ENCODE measurements around the gene DDIT3.

Gene DDIT3

DNA sequence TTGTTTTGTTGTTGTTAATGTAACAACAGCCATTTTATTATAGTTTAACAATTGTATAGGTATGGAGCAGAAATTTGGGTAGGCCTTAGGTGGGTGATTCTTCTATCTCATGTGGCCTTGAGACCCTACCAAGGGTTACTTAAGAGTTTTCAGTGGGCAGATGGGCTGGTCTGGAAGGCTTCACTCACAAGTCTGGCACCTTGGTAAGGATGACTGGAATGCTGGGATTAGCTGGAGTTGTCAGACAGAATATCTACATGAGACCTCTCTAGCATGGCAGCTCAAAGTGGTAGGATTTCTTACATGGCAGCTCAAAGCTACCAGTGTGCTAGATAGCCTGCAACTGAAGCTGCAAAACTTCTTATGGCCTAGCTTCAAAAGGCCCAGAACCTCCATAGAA, 34.6 kb downstream of the DDIT3 start:
- DNase-seq (ENCODE audit: low read depth) = no peak

DNA sequence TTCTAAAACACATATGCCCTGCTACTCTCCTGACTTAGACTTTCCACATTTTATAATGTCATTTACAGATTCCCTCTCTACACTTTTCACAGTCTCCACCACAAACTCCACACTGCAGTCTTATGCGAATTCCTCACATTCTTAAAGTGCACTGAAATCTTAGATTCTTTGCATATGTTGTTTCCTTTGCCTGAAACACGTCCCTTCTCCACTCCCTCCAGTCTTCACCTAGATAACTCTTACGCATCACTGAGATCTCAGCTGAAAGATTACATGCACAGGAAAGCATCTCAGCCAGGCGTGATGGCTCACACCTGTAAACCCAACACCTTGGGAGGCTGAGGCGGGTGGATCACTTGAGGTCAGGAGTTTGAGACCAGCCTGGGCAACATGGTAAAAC, 36.8 kb downstream of the DDIT3 start:
- DNase-seq (ENCODE audit: low read depth) = no peak

DNA sequence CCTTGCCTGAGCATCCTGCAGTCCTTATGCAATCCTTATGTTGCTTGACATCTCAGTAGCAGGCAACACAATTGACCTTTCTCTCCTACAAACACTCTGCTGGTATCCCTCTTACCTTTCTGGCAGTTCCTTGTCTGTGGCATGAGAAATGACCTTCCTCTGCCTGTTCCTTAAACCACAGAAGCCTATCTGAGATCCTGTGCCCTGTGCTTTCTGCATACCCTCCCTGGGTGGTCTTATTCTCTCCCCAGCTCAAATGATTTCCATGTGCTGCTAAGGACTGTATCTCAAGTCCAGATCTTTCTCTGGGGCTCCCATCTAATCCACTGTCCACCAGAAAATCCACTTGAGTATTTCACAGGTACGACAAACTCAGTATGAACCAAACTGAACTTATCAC, 38.6 kb downstream of the DDIT3 start:
- no peak for DNase-seq (ENCODE audit: low read depth)

DNA sequence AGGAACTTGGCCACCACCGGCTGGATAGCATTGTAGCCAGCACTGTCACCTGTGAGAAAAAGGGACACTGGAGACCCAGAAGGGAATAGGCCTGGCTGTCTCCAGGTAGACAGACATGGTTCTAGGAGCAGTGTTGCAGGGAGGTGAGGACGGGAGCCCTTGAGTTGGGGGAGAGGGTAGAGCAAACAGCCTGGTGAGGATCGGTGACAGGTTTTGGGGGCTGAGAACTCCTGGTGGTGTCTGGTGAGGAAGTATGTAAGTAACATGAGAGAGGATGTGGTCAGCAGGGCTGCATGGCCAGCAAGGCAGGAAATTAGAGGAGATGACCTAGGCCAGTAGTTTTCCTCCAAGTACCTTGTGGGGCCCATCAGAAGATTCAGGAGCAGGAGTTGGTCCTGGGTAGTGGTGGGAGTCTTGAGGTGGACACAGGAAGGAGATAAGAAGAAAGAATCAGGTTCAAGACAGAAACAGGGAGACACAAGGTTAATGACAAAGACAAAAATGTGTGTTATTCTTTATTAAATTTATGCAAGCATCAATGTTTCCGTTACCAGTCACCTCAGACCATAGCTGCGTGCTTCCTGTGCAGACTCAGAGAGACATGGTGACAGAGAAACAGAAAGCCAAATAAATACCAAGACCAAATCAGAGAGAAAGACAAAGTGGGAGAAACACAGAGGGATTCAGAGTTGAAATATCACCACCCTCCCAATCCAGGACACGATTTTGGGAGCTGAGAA, 40.8 kb downstream of the DDIT3 start, which contains the start of gene ARHGAP9:
Gene ARHGAP9 (minus strand): TSS at position 491 of the 740 bp plus-strand sequence. CDS start 460 bp downstream, at position 31.
- no peak for DNase-seq (ENCODE audit: low read depth)

DNA sequence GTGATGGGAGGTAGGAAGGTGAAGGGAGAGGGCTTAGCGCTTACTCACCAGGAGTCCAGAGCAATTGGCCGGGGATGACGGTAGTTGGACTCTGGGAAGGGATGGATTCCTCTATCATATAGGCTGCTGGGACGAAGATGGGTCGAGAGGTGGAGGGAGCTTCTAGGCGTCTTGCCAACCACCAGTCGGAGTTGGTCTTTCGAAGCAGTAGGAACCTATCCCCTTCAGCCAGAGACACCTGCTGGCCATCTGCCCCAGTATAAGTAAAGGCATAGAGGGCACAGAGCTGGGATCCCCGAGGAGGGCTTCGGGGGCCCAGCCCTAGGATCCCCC, 41.3 kb downstream of the DDIT3 start:
- no peak for DNase-seq (ENCODE audit: low read depth)

DNA sequence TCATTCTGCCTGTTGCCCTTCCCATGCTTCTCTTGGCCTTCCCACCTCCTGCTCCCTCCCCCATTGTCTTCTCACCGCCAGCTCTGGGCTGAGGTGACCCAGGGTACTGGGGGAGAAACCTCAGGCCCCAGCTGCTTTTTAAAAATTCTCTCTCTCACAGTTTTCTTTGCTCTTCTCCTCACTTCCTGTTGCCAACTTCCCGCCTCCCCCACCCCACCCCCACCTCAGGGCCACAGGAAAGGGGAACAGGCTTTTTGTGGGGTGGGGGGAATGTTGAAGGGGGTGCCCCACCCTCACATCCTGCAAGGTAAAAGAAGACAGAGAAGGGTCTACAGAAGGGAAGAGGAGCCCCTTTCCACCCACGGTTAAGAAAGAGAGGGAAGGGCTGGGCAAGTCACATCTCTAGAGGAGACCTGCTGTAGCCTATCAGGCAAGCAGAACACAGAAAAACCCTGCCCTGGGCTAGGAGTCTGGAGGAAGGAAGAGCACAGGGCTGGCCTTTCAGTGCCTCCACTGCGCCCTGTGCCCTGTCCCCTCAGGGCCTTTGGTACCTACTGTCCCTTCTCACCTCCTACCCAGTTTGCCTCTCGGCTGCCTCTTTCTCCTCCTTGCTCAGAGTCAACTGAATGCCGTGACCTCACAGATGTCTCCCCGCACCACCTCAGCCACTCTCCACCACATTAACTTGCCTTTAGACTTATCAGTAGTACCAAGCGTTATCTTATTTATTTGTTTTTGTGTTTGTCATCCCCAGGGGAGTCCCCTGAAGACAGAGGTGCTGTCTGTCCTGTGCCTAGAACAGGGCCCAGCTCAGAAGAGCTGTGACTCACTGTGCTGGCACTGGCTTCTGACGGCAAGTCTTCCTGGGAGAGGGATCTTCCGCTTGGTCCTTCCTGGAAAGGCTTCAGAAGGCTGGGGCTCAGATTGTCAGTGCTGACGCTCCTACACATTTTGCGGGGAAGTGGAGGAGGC, 42.3 kb downstream of the DDIT3 start:
- DNase-seq (ENCODE audit: low read depth) = no peak

DNA sequence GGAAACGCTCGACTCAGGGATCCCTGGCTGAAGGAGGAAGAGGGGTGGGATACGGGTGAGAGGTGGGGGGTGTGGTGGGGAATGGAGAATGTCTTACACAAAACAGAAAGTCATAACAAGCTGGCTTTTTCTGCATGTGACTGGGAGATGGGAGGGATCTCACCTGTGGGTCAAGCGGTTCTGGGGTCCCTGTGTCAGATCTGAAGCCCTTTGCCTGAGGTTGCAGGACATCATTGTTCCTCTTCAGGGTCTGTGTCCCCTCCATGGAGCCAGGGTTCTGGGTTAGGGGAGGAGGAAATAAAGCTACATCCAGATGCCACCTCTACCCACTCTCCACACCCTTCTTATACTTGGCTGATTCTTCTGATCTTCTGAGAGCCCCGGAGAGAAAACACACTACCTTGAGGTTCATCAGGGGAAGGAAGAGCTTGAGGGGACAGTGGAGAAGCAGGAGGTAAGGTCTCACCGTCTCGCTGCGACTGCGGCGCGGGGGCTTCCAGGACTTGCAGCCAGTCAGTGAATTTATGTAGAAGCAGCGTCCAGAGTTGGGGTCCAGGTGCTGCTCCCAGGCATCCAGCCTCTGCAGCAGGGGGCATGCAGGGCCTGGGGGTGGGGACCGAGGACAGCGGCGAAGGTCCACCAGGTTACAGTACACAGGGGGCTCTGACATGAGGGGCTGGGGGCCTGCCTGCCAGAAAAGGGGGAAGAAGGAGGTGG, 43.2 kb downstream of the DDIT3 start:
- DNase-seq (ENCODE audit: low read depth) = no peak

DNA sequence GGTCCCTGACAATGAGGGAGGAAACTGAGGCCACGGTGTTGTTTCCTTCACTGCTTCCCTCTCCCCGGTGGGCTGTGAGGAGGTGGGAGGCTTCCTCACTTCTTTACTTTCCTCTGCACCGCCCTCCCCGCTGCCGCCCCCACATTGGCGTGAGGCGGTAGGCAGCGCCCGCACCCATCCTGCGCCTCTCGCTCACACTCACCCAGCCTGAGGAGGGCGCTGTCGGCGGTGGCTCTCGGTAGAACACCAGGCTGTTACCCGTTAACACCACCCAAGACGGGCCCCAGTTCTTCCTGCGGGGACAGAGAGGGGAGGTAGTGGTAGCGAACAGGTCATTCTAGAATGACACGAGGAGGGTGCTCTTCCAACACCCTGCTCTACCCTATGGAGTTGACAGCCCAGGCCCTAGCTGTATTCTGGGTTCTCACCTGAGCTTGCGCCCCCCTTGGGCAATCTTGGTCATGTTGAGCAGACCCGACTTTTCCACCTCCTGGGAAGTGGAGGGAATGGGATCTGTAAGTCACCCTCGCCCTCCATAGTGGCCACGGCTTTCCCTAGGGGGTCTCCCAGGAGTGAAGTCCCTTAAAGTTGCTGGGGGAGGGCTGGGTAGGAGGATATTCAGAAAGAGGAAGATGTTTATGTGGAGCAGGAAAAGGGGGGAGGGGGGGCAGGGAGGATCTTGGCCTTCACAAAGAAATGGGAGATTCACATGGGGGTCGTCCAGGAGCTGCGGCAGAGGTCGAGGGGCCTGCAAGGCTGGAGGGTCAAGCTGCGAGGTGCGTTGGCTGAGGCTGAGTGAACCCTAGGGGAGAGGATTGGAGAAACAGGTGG, 43.9 kb downstream of the DDIT3 start:
- DNase-seq (ENCODE audit: low read depth) = no peak

DNA sequence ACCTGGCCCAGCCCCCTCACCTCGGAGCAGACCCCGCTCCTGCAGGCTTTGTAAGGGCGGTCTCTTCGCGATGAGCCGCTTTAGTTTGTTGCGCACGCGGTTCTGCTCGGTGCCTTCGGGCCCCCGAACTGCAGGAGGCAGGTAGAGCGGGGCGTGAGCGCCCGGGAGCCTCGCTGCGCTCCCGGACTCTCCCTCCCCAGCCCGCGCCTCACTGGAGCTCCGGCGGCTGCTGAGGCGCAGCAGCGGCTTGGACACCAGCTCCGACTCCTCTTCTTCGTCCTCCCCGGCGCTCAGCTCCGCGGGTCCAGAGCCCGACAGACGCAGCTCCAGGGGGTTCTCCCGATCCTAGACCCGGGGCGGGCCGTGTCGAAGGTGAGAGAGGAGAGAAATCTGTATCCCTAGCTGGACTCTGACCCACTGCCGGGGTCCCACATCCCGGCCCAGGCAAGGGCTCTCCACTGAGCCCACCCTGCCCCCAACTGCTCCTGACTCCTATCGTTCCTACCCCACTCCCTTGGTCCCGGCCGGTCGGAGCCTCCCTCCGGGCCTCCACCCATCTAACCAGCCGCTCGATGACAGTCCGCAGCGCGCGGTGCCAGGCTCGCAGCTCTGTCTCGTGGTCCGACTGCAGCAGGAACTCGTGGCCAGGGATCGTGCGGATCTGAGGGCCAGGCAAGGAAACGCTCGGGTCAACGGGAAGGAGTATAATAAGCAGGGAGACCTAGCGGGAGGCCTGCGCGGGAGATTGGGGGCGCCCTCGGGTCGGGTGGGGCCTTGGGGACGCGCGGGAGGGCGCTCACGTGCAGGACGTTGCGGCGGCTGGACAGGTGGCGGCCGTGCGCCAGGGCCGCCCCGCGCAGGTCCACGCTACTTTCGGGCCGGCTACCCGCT, 44.8 kb downstream of the DDIT3 start:
- no peak for DNase-seq (ENCODE audit: low read depth)

DNA sequence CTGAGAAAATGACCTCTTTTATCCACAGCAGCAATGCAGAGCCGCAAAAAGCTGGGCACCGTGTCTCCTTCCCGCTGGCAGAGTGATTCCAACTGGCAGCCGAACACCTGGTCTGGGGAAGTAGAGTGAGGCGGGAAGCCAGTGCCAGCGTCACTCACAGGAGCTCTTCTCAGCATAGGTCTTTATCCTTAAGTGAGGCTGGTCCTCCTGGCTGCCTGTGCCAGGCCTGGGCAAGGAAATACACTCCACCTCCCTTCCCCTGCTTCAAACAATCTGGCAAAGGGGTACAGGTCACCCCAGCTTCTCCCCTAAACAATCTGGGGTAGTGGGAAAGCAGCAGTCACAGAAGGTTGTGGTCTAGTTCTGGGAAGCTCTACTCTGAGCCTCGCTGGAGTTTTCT, 45.5 kb downstream of the DDIT3 start:
- DNase-seq (ENCODE audit: low read depth) = no peak

DNA sequence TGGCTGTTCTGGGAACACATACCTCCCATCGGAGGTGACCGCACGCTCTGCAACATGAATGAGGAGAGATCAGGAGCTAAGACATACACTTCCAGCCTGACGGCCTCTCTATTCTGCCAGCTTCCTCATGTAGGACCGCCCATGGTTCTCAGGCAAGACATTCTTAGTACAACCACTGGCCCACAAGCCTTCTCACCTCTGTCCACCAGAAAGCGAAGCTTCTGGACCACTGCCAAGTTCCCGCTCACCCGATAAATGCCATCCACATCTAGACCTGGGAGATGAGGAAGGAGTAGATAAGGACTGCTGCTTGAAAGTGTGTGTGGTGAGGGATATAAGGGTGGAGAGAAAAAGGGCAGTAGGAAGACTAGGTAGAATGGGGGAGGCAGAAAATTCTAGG, 45.9 kb downstream of the DDIT3 start:
- no peak for DNase-seq (ENCODE audit: low read depth)

DNA sequence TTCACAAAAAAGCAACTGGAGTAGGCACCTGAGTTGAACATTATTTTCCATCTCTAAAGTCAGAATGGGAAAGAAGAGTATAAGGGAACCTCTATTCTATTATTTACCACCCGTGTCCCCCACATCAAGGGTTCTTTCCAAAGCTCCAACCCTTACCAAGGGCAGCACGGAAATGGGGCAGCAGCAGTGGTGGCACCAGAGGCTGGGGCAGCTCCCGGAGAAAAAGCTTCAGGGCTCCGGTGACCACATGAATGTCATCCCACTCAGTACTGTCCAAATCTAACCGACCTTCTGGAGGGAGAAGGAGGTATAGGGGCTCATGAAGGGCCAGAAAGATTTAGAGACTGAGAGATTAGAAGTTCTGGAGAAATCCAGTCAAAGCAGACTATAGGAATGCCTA, 46.4 kb downstream of the DDIT3 start:
- no peak for DNase-seq (ENCODE audit: low read depth)

DNA sequence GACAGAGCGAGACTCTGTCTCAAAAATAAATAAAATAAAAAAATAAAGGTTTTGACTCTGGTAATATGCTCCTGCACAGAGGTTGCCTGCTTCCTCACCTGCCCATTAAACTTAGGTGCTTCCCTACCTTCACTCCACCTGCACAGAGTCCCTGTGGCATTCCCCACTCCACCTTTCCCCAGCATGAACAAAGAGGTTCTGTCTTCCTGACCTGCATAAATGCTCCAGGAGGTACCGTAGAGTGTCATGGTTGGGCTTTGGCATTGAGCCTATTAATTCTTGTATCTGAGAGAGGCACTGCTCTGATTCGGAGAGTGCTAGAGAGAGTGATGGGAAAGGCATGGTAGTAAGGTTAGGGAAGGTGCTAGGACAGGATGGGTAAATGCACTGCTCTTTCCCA, 46.9 kb downstream of the DDIT3 start:
- DNase-seq (ENCODE audit: low read depth) = no peak

DNA sequence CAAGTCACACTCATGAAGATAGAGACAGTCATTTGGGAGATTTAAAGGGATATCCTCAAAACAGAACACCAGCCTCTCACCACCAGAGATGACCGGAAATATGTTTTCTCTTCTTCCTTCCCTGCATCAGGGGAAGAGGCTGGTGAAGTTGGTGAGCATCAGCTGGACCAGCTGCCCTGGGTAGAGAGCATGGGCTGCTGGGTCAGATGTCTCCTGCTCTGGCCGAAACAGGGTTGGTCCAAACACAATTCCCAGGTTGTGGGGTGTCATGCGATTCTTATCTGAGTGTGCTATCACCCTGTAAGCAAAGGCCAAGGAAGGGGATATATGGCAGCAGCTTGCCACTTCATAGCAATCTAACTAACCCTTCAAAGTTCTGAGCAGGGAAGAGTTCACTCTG, 47.9 kb downstream of the DDIT3 start:
- DNase-seq (ENCODE audit: low read depth) = no peak

DNA sequence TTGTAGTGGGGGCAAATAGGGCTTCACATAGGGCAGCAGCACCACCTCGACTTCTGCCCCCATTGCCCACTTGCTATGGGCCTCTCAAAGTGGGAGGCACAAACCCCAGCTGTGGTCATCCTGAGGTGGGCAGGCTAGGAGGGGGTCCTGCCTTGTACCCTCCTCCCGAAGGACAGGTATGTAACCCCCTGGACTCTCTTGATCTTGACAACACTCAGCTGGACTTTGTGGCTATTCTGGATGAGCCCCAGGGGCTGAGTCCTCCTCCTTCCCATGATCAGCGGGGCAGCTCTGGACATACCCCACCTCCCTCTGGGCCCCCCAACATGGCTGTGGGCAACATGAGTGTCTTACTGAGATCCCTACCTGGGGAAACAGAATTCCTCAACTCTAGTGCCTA, 48.7 kb downstream of the DDIT3 start:
- no peak for DNase-seq (ENCODE audit: low read depth)

DNA sequence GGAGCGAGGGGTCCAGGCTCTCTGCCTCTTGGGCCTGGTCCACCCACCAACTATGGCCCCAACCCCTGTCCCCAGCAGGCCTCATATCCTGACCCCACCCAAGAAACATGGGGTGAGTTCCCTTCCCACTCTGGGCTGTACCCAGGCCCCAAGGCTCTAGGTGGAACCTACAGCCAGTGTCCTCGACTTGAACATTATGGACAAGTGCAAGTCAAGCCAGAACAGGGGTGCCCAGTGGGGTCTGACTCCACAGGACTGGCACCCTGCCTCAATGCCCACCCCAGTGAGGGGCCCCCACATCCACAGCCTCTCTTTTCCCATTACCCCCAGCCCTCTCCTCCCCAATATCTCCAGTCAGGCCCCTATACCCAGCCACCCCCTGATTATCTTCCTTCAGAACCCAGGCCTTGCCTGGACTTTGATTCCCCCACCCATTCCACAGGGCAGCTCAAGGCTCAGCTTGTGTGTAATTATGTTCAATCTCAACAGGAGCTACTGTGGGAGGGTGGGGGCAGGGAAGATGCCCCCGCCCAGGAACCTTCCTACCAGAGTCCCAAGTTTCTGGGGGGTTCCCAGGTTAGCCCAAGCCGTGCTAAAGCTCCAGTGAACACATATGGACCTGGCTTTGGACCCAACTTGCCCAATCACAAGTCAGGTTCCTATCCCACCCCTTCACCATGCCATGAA, 49.2 kb downstream of the DDIT3 start:
- no peak for DNase-seq (ENCODE audit: low read depth)

DNA sequence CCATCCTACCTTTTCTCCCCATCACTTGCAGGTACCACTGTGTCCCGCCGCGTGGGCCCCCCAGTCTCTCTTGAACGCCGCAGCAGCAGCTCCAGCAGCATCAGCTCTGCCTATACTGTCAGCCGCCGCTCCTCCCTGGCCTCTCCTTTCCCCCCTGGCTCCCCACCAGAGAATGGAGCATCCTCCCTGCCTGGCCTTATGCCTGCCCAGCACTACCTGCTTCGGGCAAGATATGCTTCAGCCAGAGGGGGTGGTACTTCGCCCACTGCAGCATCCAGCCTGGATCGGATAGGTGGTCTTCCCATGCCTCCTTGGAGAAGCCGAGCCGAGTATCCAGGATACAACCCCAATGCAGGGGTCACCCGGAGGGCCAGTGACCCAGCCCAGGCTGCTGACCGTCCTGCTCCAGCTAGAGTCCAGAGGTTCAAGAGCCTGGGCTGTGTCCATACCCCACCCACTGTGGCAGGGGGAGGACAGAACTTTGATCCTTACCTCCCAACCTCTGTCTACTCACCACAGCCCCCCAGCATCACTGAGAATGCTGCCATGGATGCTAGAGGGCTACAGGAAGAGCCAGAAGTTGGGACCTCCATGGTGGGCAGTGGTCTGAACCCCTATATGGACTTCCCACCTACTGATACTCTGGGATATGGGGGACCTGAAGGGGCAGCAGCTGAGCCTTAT, 49.9 kb downstream of the DDIT3 start:
- DNase-seq (ENCODE audit: low read depth) = no peak

DNA sequence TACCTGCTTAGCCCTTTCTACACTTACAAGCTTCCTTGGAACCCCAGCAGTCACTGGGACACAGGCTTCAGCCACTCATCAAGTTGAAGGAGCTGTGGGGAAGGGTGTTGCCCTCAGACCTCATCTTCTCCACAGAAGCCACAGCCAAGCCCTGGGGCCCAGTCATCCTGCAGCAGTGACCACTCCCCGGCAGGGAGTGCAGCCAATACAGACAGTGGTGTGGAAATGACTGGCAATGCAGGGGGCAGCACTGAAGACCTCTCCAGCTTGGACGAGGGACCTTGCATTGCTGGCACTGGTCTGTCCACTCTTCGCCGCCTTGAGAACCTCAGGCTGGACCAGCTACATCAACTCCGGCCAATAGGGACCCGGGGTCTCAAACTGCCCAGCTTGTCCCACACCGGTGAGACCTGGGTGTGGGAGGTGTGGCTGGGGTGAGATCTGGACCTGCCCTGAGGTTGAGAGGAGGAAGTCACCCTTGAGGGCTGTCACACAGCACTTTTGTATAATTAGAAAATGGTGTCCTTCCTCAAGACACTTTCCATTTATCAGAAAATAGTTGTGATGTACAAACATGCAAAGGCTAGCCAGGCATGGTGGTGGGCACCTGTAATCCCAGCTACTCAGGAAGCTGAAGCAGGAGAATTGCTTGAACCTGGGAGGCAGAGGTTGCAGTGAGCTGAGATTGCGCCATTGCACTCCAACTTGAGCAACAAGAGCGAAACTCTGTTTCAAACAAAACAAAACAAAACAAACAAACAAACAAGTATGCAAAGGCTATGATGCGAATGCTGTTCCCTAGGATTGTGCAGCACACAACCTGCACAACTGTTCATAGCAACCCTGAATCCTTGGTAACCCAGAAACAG, 50.8 kb downstream of the DDIT3 start:
- no peak for DNase-seq (ENCODE audit: low read depth)

DNA sequence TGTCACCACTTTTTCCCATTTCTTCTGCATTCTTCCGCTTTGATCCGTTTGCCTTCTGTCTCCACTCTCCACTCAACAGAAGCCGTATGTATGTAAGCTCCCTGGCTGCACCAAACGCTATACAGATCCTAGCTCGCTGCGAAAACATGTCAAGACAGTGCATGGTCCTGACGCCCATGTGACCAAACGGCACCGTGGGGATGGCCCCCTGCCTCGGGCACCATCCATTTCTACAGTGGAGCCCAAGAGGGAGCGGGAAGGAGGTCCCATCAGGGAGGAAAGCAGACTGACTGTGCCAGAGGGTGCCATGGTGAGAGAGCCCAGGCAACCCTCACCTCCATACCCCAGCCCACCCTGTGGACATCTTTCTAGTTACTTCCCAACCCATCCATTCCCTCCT, 52.4 kb downstream of the DDIT3 start:
- no peak for DNase-seq (ENCODE audit: low read depth)

All from CMK (cell line).